ENCODE measurements around the gene KLHL21. TPM values are rescaled to one million over a fixed set of nuclear protein-coding genes. Genes with fewer than 3 reads are reported as not detected.

KLHL21 gene
- total and polyA plus RNA-seq, 2 donors (not counting 1 experiment from before 2014, with no cell fraction given), result 14.4 to 29.9 TPM

DNA sequence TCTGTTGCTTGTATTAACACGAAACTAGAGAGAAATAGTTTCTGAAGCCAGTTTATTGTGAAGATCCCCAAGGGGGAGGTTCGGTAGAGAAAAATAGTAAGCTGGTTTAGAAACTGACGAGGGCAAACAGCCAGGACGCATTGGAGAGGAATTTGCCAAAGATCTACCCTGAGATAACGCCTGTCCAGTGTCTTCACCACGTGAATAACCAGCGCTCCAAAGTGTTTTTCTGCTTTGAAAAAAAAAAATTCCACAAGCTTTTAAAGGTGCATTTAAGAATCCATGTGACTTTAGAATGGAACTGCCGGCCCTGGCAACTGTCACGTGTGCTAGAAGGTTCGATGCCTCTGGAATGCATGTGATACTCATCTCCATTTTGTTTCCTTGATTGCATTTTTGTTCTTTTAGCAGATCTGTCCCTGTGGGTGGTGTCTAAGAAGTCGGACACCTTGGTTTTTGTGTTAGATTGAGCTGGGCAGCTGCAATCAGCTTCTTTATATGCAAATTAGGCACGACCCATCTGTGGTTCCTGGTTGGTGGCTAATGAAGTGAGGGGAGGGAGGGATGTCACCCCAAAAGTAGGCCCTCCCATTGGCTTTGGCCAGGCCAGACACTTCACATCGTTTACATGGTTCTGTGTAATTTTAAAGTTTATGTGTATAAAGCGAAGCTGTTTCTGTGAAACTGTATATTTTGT, 20.7 kb upstream of the KLHL21 start:
- H3K27ac ChIP-seq (ENCODE audit: low read length in 2 of 2), result no peak overlapping the region
- 96% methylated on average over 11 of the region's 14 CpGs for whole genome bisulfite sequencing (ENCODE audit: insufficient coverage)
- POLR2A ChIA-PET, result interaction anchor here (0.6 to 0.7 kb wide), 2 partner anchors 30 to 632 kb away, joined by 3 to 6 read pairs; no protein-coding TSS in a partner anchor
- no peak overlapping the region for H3K4me2 ChIP-seq (replicated peaks; ENCODE audit: low read depth, low read length, poor library complexity, severe bottlenecking)
- ATAC-seq (ENCODE audit: low read depth) (no peak), DNase-seq (no peak)
- H4K20me1 ChIP-seq (ENCODE audit: control insufficient read depth, insufficient read depth, low read length, poor library complexity, severe bottlenecking), result peaks cover 22% of the 10 kb centered on the region
- H3K79me2 ChIP-seq (ENCODE audit: control insufficient read depth, insufficient read depth, low read length), result peaks cover 32% of the 10 kb centered on the region
- TF ChIP-seq EZH2 (IDR thresholded peaks at IDR 0.05; ENCODE audit: borderline replicate concordance, insufficient read depth, low read depth, low read length, poor library complexity, severe bottlenecking), result no peak
- TF ChIP-seq, protein P1, sequence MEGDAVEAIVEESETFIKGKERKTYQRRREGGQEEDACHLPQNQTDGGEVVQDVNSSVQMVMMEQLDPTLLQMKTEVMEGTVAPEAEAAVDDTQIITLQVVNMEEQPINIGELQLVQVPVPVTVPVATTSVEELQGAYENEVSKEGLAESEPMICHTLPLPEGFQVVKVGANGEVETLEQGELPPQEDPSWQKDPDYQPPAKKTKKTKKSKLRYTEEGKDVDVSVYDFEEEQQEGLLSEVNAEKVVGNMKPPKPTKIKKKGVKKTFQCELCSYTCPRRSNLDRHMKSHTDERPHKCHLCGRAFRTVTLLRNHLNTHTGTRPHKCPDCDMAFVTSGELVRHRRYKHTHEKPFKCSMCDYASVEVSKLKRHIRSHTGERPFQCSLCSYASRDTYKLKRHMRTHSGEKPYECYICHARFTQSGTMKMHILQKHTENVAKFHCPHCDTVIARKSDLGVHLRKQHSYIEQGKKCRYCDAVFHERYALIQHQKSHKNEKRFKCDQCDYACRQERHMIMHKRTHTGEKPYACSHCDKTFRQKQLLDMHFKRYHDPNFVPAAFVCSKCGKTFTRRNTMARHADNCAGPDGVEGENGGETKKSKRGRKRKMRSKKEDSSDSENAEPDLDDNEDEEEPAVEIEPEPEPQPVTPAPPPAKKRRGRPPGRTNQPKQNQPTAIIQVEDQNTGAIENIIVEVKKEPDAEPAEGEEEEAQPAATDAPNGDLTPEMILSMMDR (IDR thresholded peaks at IDR 0.05), result no peak
- no peak overlapping the region for H2AFZ ChIP-seq (ENCODE audit: insufficient read depth, low read depth, low read length, poor library complexity, severe bottlenecking)
- H3K4me3 Mint-ChIP-seq, result no peak overlapping the region
- H3K27ac Mint-ChIP-seq, result no peak overlapping the region
- no peaks in the 10 kb centered on the region for H3K9me3 ChIP-seq (ENCODE audit: control extremely low read depth in 1 of 3, control insufficient read depth in 2 of 3, insufficient read depth in 1 of 3, low read length in 2 of 3)
- no peaks in the 10 kb centered on the region for H3K9me3 Mint-ChIP-seq (ENCODE audit: insufficient read depth)
- CTCF ChIA-PET, result interaction anchor here (1.1 to 2.3 kb wide), 4 partner anchors 8 to 69 kb away, joined by 3 to 16 read pairs (median 6); partner anchors contain the start of genes KLHL21, NOL9 and TAS1R1
- peaks cover 13 to 32% of the 10 kb centered on the region in 2 donors for H3K4me1 ChIP-seq (ENCODE audit: control insufficient read depth in 2 of 2, insufficient read depth in 2 of 2, low read length in 2 of 2)
- no peak overlapping the region for H3K9ac ChIP-seq (ENCODE audit: low read length)
- no peaks in the 10 kb centered on the region for H3K27me3 ChIP-seq (replicated peaks in 1 of 4; ENCODE audit: control extremely low read depth in 1 of 4, control insufficient read depth in 3 of 4, insufficient read depth in 4 of 4, low read length in 3 of 4)
- H3K4me3 ChIP-seq (ENCODE audit: control extremely low read depth in 1 of 5, extremely low read depth in 1 of 5, insufficient read depth in 1 of 5, low read depth in 2 of 5, low read length in 4 of 5), result no peak overlapping the region
- peaks cover 30% of the 10 kb centered on the region for H3K4me1 Mint-ChIP-seq
- H3K27me3 Mint-ChIP-seq, result no peaks in the 10 kb centered on the region
- intact Hi-C loops (cut with micrococcal nuclease), result no loop called here
- H3K36me3 ChIP-seq (replicated peaks in 1 of 2; ENCODE audit: control extremely low read depth in 1 of 2, control insufficient read depth in 1 of 2, extremely low read depth in 1 of 2, insufficient read depth in 2 of 2, low read length in 1 of 2), result peaks cover 0 to 19% of the 10 kb centered on the region in 2 experiments

Data from B cell (primary cell).